ENCODE data around the gene STARD8.

STARD8 gene

DNA sequence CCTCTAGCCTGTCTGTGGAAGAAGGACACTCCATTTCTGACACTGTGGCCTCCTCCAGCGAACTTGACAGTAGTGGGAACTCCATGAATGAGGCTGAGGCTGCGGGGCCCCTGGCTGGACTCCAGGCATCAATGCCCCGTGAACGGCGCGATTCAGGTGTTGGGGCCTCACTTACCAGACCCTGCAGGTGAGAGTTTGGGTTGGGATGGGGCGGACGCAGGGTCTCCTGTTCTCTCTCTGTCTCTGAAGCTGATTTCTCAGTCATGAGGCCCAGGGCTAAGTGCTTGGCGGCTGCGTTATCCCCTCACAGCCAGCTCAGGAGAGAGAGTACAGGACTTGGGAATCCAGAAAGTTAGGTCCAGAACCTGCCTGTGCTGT, 71.0 kb downstream of the STARD8 start:
- Histone ChIP-seq H3K79me2 (ENCODE audit: control insufficient read depth, insufficient read depth, low read length, unreplicated experiment) (no peaks in the 10 kb centered on the region), H3K4me1 (ENCODE audit: control insufficient read depth, insufficient read depth, low read length, unreplicated experiment) (no peaks in the 10 kb centered on the region), H2AFZ (ENCODE audit: low read length, unreplicated experiment) (no peak overlapping the region), H3K36me3 (ENCODE audit: insufficient read depth, low read length) (no peaks in the 10 kb centered on the region), H3K4me3 (ENCODE audit: low read depth, low read length) (no peak overlapping the region), H3K27ac (ENCODE audit: low read depth, low read length) (no peak overlapping the region), H3K27me3 (ENCODE audit: insufficient read depth, low read length) (no peaks in the 10 kb centered on the region)

DNA sequence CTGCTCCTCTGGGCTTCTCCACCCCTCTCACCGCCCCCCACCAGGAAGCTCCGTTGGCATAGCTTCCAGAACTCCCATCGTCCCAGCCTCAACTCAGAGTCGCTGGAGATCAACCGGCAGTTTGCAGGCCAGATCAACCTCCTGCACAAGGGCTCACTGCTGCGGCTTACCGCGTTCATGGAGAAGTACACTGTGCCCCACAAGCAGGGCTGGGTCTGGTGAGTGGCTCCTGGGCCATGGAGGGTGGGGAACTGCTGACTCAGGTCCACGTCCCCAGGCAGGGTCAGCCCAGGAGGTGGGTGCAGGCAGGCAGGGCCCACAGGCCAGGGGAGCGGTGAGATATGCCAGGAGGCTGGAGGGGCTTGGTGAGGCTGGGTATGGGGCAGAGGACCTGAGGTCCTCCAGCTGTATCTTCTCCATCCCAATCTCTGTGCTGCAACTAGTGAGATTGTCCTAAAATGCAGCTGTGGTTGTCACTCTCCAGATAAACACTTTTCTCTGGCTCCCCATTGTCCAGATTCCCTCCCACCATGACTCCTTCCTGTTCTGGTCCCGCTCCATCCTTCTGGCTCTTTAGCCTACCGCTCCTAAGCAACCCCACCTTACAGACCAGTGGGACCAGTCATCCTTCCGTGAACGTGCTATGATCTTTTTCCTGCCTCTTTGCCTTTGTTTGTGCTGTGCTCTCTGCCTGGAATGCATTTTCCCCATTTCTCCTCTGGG, 71.9 kb downstream of the STARD8 start:
- Histone ChIP-seq H3K4me1 (ENCODE audit: control insufficient read depth, insufficient read depth, low read length, unreplicated experiment) (no peaks in the 10 kb centered on the region), H3K4me3 (ENCODE audit: low read depth, low read length) (no peak overlapping the region), H2AFZ (ENCODE audit: low read length, unreplicated experiment) (no peak overlapping the region), H3K79me2 (ENCODE audit: control insufficient read depth, insufficient read depth, low read length, unreplicated experiment) (no peaks in the 10 kb centered on the region), H3K27ac (ENCODE audit: low read depth, low read length) (no peak overlapping the region), H3K36me3 (ENCODE audit: insufficient read depth, low read length) (no peaks in the 10 kb centered on the region), H3K27me3 (ENCODE audit: insufficient read depth, low read length) (no peaks in the 10 kb centered on the region)

- no peak overlapping the region for H3K27ac ChIP-seq (ENCODE audit: low read depth, low read length)
- H3K79me2 ChIP-seq (ENCODE audit: control insufficient read depth, insufficient read depth, low read length, unreplicated experiment) = no peaks in the 10 kb centered on the region
- H3K4me3 ChIP-seq (ENCODE audit: low read depth, low read length) = no peak overlapping the region
- no peaks in the 10 kb centered on the region for H3K36me3 ChIP-seq (ENCODE audit: insufficient read depth, low read length)
- H2AFZ ChIP-seq (ENCODE audit: low read length, unreplicated experiment) = no peak overlapping the region
- no peaks in the 10 kb centered on the region for H3K4me1 ChIP-seq (ENCODE audit: control insufficient read depth, insufficient read depth, low read length, unreplicated experiment)
- no peaks in the 10 kb centered on the region for H3K27me3 ChIP-seq (ENCODE audit: insufficient read depth, low read length)
Measured at GRCh38 chrX:68719904-68720614, 72.6 kb downstream of the STARD8 start.

- Histone ChIP-seq H3K27ac (ENCODE audit: low read depth, low read length) (no peak overlapping the region), H3K36me3 (ENCODE audit: insufficient read depth, low read length) (no peaks in the 10 kb centered on the region), H3K4me3 (ENCODE audit: low read depth, low read length) (no peak overlapping the region), H3K79me2 (ENCODE audit: control insufficient read depth, insufficient read depth, low read length, unreplicated experiment) (no peaks in the 10 kb centered on the region), H2AFZ (ENCODE audit: low read length, unreplicated experiment) (no peak overlapping the region), H3K27me3 (ENCODE audit: insufficient read depth, low read length) (no peaks in the 10 kb centered on the region), H3K4me1 (ENCODE audit: control insufficient read depth, insufficient read depth, low read length, unreplicated experiment) (no peaks in the 10 kb centered on the region)
Measured at GRCh38 chrX:68720851-68721250, 73.4 kb downstream of the STARD8 start.

- H3K36me3 ChIP-seq (ENCODE audit: insufficient read depth, low read length) = no peaks in the 10 kb centered on the region
- no peak overlapping the region for H3K27ac ChIP-seq (ENCODE audit: low read depth, low read length)
- no peaks in the 10 kb centered on the region for H3K27me3 ChIP-seq (ENCODE audit: insufficient read depth, low read length)
- no peaks in the 10 kb centered on the region for H3K4me1 ChIP-seq (ENCODE audit: control insufficient read depth, insufficient read depth, low read length, unreplicated experiment)
- H3K4me3 ChIP-seq (ENCODE audit: low read depth, low read length) = no peak overlapping the region
- no peaks in the 10 kb centered on the region for H3K79me2 ChIP-seq (ENCODE audit: control insufficient read depth, insufficient read depth, low read length, unreplicated experiment)
- no peak overlapping the region for H2AFZ ChIP-seq (ENCODE audit: low read length, unreplicated experiment)
Measured at GRCh38 chrX:68721546-68721945, 74.1 kb downstream of the STARD8 start.

- Histone ChIP-seq H3K79me2 (ENCODE audit: control insufficient read depth, insufficient read depth, low read length, unreplicated experiment) (no peaks in the 10 kb centered on the region), H3K36me3 (ENCODE audit: insufficient read depth, low read length) (no peaks in the 10 kb centered on the region), H2AFZ (ENCODE audit: low read length, unreplicated experiment) (no peak overlapping the region), H3K4me1 (ENCODE audit: control insufficient read depth, insufficient read depth, low read length, unreplicated experiment) (no peaks in the 10 kb centered on the region), H3K27me3 (ENCODE audit: insufficient read depth, low read length) (no peaks in the 10 kb centered on the region), H3K27ac (ENCODE audit: low read depth, low read length) (no peak overlapping the region), H3K4me3 (ENCODE audit: low read depth, low read length) (no peak overlapping the region)
Measured at GRCh38 chrX:68721991-68722860, 74.8 kb downstream of the STARD8 start.

DNA sequence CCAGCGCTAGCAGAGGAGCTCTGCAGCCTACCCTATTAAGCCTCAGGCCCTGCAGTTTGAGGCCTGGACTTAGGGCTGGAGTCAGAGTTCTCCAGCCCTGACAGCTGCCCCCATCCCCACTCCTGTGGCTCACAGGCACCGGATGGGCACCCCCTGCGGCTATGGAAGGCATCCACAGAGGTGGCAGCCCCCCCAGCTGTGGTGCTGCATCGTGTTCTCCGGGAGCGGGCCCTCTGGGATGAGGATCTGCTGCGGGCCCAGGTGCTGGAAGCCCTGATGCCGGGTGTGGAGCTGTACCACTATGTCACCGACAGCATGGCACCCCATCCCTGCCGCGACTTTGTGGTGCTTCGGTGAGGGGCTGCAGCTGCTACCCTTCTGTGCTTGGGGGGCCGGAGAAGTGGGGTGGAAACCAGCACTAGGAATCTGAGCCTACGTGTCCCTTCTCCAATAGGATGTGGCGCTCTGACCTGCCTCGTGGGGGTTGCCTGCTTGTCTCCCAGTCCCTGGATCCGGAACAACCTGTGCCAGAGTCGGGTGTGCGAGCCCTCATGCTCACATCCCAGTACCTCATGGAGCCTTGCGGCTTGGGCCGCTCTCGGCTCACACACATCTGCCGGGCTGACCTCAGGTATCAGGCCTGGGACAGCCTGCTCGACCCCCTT, 76.2 kb downstream of the STARD8 start:
- no peaks in the 10 kb centered on the region for H3K27me3 ChIP-seq (ENCODE audit: insufficient read depth, low read length)
- H3K4me1 ChIP-seq (ENCODE audit: control insufficient read depth, insufficient read depth, low read length, unreplicated experiment) = no peaks in the 10 kb centered on the region
- no peaks in the 10 kb centered on the region for H3K36me3 ChIP-seq (ENCODE audit: insufficient read depth, low read length)
- no peaks in the 10 kb centered on the region for H3K79me2 ChIP-seq (ENCODE audit: control insufficient read depth, insufficient read depth, low read length, unreplicated experiment)
- no peak overlapping the region for H3K4me3 ChIP-seq (ENCODE audit: low read depth, low read length)
- H2AFZ ChIP-seq (ENCODE audit: low read length, unreplicated experiment) = no peak overlapping the region
- H3K27ac ChIP-seq (ENCODE audit: low read depth, low read length) = no peak overlapping the region

GRCh38 chrX:68724531-68725020, 77.1 kb downstream of the STARD8 start:
- Histone ChIP-seq H3K36me3 (ENCODE audit: insufficient read depth, low read length) (no peaks in the 10 kb centered on the region), H3K27me3 (ENCODE audit: insufficient read depth, low read length) (no peaks in the 10 kb centered on the region)

DNA sequence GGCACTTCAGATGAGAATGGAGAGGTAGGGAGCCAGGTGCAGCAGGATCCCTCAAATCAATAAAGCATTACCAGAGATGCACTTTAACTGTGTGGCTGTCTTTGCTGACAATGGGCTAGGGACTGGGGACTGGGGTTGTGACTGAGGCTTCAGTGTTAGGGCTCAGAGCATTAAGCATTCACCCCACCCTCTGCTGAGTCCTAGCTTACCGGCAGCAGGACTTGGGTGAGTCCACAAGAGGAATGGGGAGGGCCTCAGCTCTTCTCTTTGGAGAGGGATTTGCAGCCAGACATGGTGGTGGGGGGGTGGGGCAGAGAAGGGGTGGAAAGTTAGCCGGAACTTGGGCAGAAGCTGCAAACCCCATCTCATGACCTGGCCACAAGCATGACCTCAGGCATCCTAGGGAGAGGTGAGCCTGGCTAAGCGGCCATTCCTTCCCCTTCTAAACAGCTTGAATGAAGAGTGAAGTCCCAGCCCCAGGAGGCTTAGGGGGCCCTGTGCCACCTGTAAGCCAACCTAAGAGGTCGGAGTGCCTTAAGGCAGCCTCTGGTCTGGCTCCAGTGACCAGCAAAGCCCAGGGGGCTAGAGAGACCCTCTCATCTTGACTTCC, 78.4 kb downstream of the STARD8 start:
- Histone ChIP-seq H3K4me1 (ENCODE audit: control insufficient read depth, insufficient read depth, low read length, unreplicated experiment) (no peaks in the 10 kb centered on the region), H3K27ac (ENCODE audit: low read depth, low read length) (no peak overlapping the region), H3K4me3 (ENCODE audit: low read depth, low read length) (no peak overlapping the region), H3K79me2 (ENCODE audit: control insufficient read depth, insufficient read depth, low read length, unreplicated experiment) (no peaks in the 10 kb centered on the region), H3K27me3 (ENCODE audit: insufficient read depth, low read length) (no peaks in the 10 kb centered on the region), H3K36me3 (ENCODE audit: insufficient read depth, low read length) (no peaks in the 10 kb centered on the region), H2AFZ (ENCODE audit: low read length, unreplicated experiment) (no peak overlapping the region)

More at GRCh38 chrX:68724531-68725020, 77.1 kb downstream of the STARD8 start:
- Histone ChIP-seq H2AFZ (ENCODE audit: low read length, unreplicated experiment) (no peak overlapping the region), H3K79me2 (ENCODE audit: control insufficient read depth, insufficient read depth, low read length, unreplicated experiment) (no peaks in the 10 kb centered on the region), H3K27ac (ENCODE audit: low read depth, low read length) (no peak overlapping the region), H3K4me3 (ENCODE audit: low read depth, low read length) (no peak overlapping the region), H3K4me1 (ENCODE audit: control insufficient read depth, insufficient read depth, low read length, unreplicated experiment) (no peaks in the 10 kb centered on the region)

- H3K79me2 ChIP-seq (ENCODE audit: control insufficient read depth, insufficient read depth, low read length, unreplicated experiment) = no peaks in the 10 kb centered on the region
- H2AFZ ChIP-seq (ENCODE audit: low read length, unreplicated experiment) = no peak overlapping the region
- H3K36me3 ChIP-seq (ENCODE audit: insufficient read depth, low read length) = no peaks in the 10 kb centered on the region
- H3K27me3 ChIP-seq (ENCODE audit: insufficient read depth, low read length) = no peaks in the 10 kb centered on the region
- no peak overlapping the region for H3K27ac ChIP-seq (ENCODE audit: low read depth, low read length)
- no peak overlapping the region for H3K4me3 ChIP-seq (ENCODE audit: low read depth, low read length)
- no peaks in the 10 kb centered on the region for H3K4me1 ChIP-seq (ENCODE audit: control insufficient read depth, insufficient read depth, low read length, unreplicated experiment)
Measured at GRCh38 chrX:68726366-68726765, 78.9 kb downstream of the STARD8 start.

Measured in ACC112 (cell line).